AG04450 (cell line): ENCODE measurements around the gene FNBP1. TPM values are rescaled to one million over a fixed set of nuclear protein-coding genes. Genes with fewer than 3 reads are reported as not detected.
"Not testable (repeated sequence)": the region's sequence is repeated elsewhere in the genome, so short reads cannot be mapped to it uniquely, and the experiment has no call there.

Source experiments
- CTCF ChIA-PET: fragments of 300-600, 350-600 bp; formaldehyde crosslinking; extraction: SDS; loops from one replicate; lab custom pipeline; 2022; ENCODE audit warnings: antibody characterized with exemption, inconsistent platforms; lab: Charles Lee
- POLR2A ChIA-PET: fragments of 350-600 bp; formaldehyde crosslinking; extraction: SDS; loops from one replicate; lab custom pipeline; 2021; ENCODE audit warnings: antibody characterized with exemption, inconsistent platforms; lab: Yijun Ruan, JAX
- DNase-seq: peaks from one replicate; pipeline ENCODE4 v3.0.0-alpha.2; 2011; ENCODE audit warnings: low read depth, low spot score
- H3K27ac ChIP-seq: one replicate; pipeline ENCODE4 v1.5.1; 2012; ENCODE audit warnings: low read depth, low read length, control low read depth
- H3K27me3 ChIP-seq: one replicate; pipeline ENCODE4 v1.6.0; 2012; ENCODE audit warnings: low read length; ENCODE audit not compliant: control insufficient read depth, insufficient read depth
- H3K4me3 ChIP-seq: 2 replicates; pipeline ENCODE4 v1.5.1; 2011; ENCODE audit warnings: mild to moderate bottlenecking, low read depth, low read length, control low read depth
- H3K9me3 ChIP-seq: 2 replicates; pipeline ENCODE4 v1.5.1; 2012; ENCODE audit warnings: low read length; ENCODE audit not compliant: control insufficient read depth, insufficient read depth
- CTCF ChIP-seq: IDR thresholded peaks from 2 replicates; pipeline ENCODE4 v1.5.1; 2011; ENCODE audit warnings: low read depth, low read length, control low read depth, inconsistent platforms
- polyA plus RNA-seq: library from polyadenylated mRNA; depleted of rRNA; stranded (reverse); fragments of >200 nt; gene quantifications from 2 replicates; pipeline ENCODE4 v1.2.3, GENCODE V29; 2011

FNBP1 gene
- polyA plus RNA-seq, 1 experiment: 22.3 TPM

- Histone ChIP-seq H3K9me3 (0 out of 2 replicates have a peak, but pooled peaks cover 3% of the 10 kb centered on the region), H3K27me3 (no peaks in the 10 kb centered on the region), H3K27ac (no peak overlapping the region), H3K4me3 (no peak overlapping the region)
- no peak for DNase-seq
- POLR2A ChIA-PET: interaction anchor here (0.6 kb wide), 1 partner anchor 151 kb away, joined by 5 read pairs; no protein-coding TSS in a partner anchor
- CTCF ChIA-PET: no interaction called here
- TF ChIP-seq CTCF: no peak
Measured at GRCh38 chr9:130023994-130024596, 18.9 kb downstream of the FNBP1 start.

GRCh38 chr9:130023144-130023787 lies 19.7 kb downstream of the FNBP1 start:
- no peak for TF ChIP-seq CTCF
- Histone ChIP-seq H3K27me3 (no peaks in the 10 kb centered on the region), H3K4me3 (no peak overlapping the region), H3K9me3 (0 out of 2 replicates have a peak, but pooled peaks cover 3% of the 10 kb centered on the region), H3K27ac (no peak overlapping the region)
- POLR2A ChIA-PET: interaction anchor here (0.6 kb wide), 1 partner anchor 150 kb away, joined by 5 read pairs; no protein-coding TSS in a partner anchor
- no peak for DNase-seq
- CTCF ChIA-PET: no interaction called here

- Histone ChIP-seq H3K9me3 (no peaks in the 10 kb centered on the region), H3K27ac (no peak overlapping the region), H3K4me3 (no peak overlapping the region), H3K27me3 (no peaks in the 10 kb centered on the region)
- CTCF ChIA-PET: no interaction called here
- POLR2A ChIA-PET: no interaction called here
- no peak for TF ChIP-seq CTCF
- DNase-seq: no peak
Measured at GRCh38 chr9:130022566-130023143, 20.3 kb downstream of the FNBP1 start.

GRCh38 chr9:130021842-130022241 lies 21.1 kb downstream of the FNBP1 start:
- DNase-seq, H3K9me3 ChIP-seq, H3K27me3 ChIP-seq, H3K4me3 ChIP-seq, CTCF ChIA-PET, POLR2A ChIA-PET, H3K27ac ChIP-seq: not testable (repeated sequence)

- ChIA-PET POLR2A (no interaction called here), CTCF (no interaction called here)
- H3K4me3 ChIP-seq: no peak overlapping the region
- H3K27me3 ChIP-seq: no peaks in the 10 kb centered on the region
- DNase-seq: no peak
- no peak for TF ChIP-seq CTCF
- no peak overlapping the region for H3K27ac ChIP-seq
- peaks cover 2% of the 10 kb centered on the region; the same call in 1 of the 2 replicates for H3K9me3 ChIP-seq
Measured at GRCh38 chr9:130021123-130021522, 21.9 kb downstream of the FNBP1 start.
